ENCODE results near the gene ONECUT2. TPM values are rescaled to one million over a fixed set of nuclear protein-coding genes. Genes with fewer than 3 reads are reported as not detected.

The ONECUT2 gene
- total and polyA plus RNA-seq, 11 donors, result under 0.01 to 0.08 (median 0.05) TPM; not detected in 4

DNA sequence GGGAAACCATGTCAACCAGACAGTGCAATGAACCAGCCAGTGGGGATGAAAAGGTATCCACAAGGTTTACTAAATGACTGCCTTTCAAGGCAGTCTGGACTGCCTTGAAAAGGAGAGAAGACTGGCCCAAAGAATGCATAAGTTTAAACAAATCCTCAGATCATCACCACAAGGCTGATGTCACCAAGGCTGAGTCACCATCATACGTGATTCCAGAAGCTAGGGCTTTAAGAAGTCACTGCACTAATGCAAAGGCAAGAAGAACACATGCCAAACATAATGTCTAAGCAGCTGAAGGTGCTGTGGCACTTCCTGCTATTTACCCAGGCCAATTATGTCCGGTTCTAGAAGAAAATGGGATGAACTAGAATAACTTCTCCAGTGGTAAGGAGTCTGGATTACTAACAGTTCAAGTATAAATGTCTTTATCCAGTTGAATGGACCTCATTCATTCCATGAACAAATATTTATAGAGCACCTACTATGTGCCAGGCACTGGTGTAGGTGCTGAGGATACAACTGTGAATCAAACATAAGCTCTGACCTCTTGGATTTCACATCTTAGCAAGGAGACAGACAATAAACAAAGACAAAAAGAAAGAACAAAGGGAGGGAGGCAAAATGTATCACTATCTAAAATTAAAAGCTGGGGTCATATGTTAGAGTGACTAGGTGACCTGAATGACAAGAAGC lies 37.6 kb upstream of the ONECUT2 start:
- no peak overlapping the region for H3K27ac ChIP-seq
- H3K4me1 ChIP-seq, result no peaks in the 10 kb centered on the region
- intact Hi-C loops (cut with DNase I), result no loop called here
- no peak for DNase-seq
- H3K9me3 ChIP-seq, result peaks cover 0 to 28% (median 0%) of the 10 kb centered on the region in 12 donors
- 56 to 72% (median 65%) methylated on average over 2 of the region's 2 CpGs for WGBS, 4 donors
- no peak overlapping the region for H3K4me3 ChIP-seq
- H3K36me3 ChIP-seq, result no peaks in the 10 kb centered on the region
- peaks cover 0 to 8% (median 0%) of the 10 kb centered on the region in 9 donors for H3K27me3 ChIP-seq
- TF ChIP-seq POLR2A (IDR thresholded peaks at IDR 0.05), result no peak
- TF ChIP-seq, protein P1, sequence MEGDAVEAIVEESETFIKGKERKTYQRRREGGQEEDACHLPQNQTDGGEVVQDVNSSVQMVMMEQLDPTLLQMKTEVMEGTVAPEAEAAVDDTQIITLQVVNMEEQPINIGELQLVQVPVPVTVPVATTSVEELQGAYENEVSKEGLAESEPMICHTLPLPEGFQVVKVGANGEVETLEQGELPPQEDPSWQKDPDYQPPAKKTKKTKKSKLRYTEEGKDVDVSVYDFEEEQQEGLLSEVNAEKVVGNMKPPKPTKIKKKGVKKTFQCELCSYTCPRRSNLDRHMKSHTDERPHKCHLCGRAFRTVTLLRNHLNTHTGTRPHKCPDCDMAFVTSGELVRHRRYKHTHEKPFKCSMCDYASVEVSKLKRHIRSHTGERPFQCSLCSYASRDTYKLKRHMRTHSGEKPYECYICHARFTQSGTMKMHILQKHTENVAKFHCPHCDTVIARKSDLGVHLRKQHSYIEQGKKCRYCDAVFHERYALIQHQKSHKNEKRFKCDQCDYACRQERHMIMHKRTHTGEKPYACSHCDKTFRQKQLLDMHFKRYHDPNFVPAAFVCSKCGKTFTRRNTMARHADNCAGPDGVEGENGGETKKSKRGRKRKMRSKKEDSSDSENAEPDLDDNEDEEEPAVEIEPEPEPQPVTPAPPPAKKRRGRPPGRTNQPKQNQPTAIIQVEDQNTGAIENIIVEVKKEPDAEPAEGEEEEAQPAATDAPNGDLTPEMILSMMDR (IDR thresholded peaks at IDR 0.05), result no peak
- no peak for ATAC-seq

DNA sequence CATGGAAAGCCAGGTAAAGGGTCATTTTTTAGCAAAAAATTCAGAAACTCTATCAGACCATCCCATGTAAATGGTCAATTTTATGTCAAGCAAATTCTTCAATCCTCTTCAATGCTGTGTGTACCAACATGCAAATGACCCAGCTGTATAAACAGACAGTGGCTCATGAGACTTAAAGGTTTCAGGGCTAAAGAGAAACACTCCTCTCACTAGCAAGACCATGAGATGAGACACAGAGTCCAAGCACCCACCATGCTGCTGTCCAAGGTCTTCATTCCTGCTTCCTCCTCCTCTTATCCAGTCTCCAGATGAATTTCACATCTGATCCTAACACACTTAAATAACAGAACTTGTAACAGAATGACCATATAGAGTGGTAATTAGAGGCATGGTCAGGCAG lies 30.8 kb upstream of the ONECUT2 start:
- no peaks in the 10 kb centered on the region for H3K4me1 ChIP-seq
- no peak overlapping the region for H3K4me3 ChIP-seq
- no peak overlapping the region for H3K27ac ChIP-seq
- DNase-seq (no peak), ATAC-seq (no peak)
- peaks cover 0 to 5% (median 0%) of the 10 kb centered on the region in 12 donors for H3K9me3 ChIP-seq
- H3K27me3 ChIP-seq, result peaks cover 0 to 36% (median 0%) of the 10 kb centered on the region in 9 donors
- H3K36me3 ChIP-seq, result no peaks in the 10 kb centered on the region
- TF ChIP-seq, protein P1 (IDR thresholded peaks at IDR 0.05), result no peak
- TF ChIP-seq POLR2A (IDR thresholded peaks at IDR 0.05), result no peak
- intact Hi-C loops (cut with DNase I), result loop anchor here in 1 of 10 donors (10.0 kb wide), 1 partner anchor 60 kb away; no protein-coding TSS in a partner anchor

DNA sequence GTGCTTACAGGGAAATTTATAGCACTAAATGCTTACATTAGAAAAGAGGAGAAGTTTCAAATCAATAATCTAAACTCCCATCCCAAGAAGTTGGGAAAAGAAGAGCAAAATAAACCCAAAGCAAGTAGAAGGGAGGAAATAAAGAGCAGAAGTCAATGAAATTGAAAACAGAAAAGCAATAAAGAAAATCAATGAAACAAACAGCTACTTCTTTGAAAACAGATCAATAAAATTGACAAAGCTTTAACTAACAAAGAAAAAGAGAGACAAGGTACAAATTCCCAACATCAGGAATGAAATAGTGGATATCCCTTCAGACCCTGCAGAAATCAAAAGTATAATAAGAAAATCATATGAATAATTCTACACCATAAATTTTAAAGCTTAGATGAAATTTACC lies 25.5 kb upstream of the ONECUT2 start:
- H3K9me3 ChIP-seq, result peaks cover 0 to 11% (median 0%) of the 10 kb centered on the region in 12 donors
- no peaks in the 10 kb centered on the region for H3K36me3 ChIP-seq
- peaks cover 0 to 34% (median 0%) of the 10 kb centered on the region in 9 donors for H3K27me3 ChIP-seq
- ATAC-seq, result no peak
- H3K4me3 ChIP-seq, result no peak overlapping the region
- no peak for DNase-seq
- TF ChIP-seq POLR2A (IDR thresholded peaks at IDR 0.05), result no peak
- TF ChIP-seq, protein P1 (IDR thresholded peaks at IDR 0.05), result no peak
- H3K4me1 ChIP-seq, result no peaks in the 10 kb centered on the region
- no peak overlapping the region for H3K27ac ChIP-seq
- intact Hi-C loops (cut with DNase I), result loop anchor here in 1 of 10 donors (10.0 kb wide), 1 partner anchor 65 kb away; no protein-coding TSS in a partner anchor

GRCh38 chr18:57410749-57411148 lies 24.4 kb upstream of the ONECUT2 start:
- intact Hi-C loops (cut with DNase I), result no loop called here

More at GRCh38 chr18:57410749-57411148, 24.4 kb upstream of the ONECUT2 start:
- H3K27me3 ChIP-seq, result peaks cover 0 to 31% (median 0%) of the 10 kb centered on the region in 9 donors
- ATAC-seq (no peak), DNase-seq (no peak)
- WGBS, 4 donors, result 47 to 81% (median 63%) methylated on average over 3 of the region's 3 CpGs
- H3K36me3 ChIP-seq, result no peaks in the 10 kb centered on the region
- H3K4me3 ChIP-seq, result no peak overlapping the region
- H3K9me3 ChIP-seq, result peaks cover 0 to 11% (median 0%) of the 10 kb centered on the region in 12 donors
- no peaks in the 10 kb centered on the region for H3K4me1 ChIP-seq
- no peak for TF ChIP-seq POLR2A (IDR thresholded peaks at IDR 0.05)
- TF ChIP-seq, protein P1 (IDR thresholded peaks at IDR 0.05), result no peak
- no peak overlapping the region for H3K27ac ChIP-seq

All from heart left ventricle (tissue), 16 donors.